HCT116 (cell line): Measurements from ENCODE around the gene GINS3.

Experiments
- CTCF ChIP-seq, 3 experiments: fragments of 200-600 bp in 1 of 3; sonication (generic) in 1 of 3; IDR thresholded peaks in 2 of 3; conservative IDR thresholded peaks in 1 of 3; 2 replicates each; pipeline ENCODE4 v1.5.1; 2012 to 2017; ENCODE audit warnings: low read depth in 2 of 3, low read length in 2 of 3, antibody characterized with exemption in 1 of 3, borderline replicate concordance in 1 of 3, control low read depth in 1 of 3, mild to moderate bottlenecking in 1 of 3, mixed read lengths in 1 of 3, mixed run types in 1 of 3, moderate library complexity in 1 of 3; ENCODE audit not compliant: insufficient read depth in 1 of 3
- POLR2A ChIP-seq: IDR thresholded peaks from 2 replicates; pipeline ENCODE4 v1.7.0; 2011; ENCODE audit warnings: borderline replicate concordance; ENCODE audit not compliant: insufficient read depth, insufficient read length; ENCODE audit errors: extremely low read depth
- RAD21 ChIP-seq: IDR thresholded peaks from 2 replicates; pipeline ENCODE4 v1.6.1; 2012; ENCODE audit warnings: low read depth, mild to moderate bottlenecking
- ZBTB33 ChIP-seq: IDR thresholded peaks from 2 replicates; pipeline ENCODE4 v1.6.1; 2011; ENCODE audit warnings: mild to moderate bottlenecking, low read length, moderate library complexity; ENCODE audit not compliant: insufficient replicate concordance; ENCODE audit errors: extremely low read depth

- TF ChIP-seq CTCF (IDR thresholded peaks at IDR 0.05 in 2 of 3, conservative IDR thresholded peaks at IDR 0.05 in 1 of 3; ENCODE audit: borderline replicate concordance in 1 of 3, insufficient read depth in 1 of 3, low read depth in 2 of 3, low read length in 2 of 3) (no peak), POLR2A (no peak), ZBTB33 (no peak), RAD21 (no peak)
These were observed 36.6 kb downstream of the GINS3 start for GRCh38 chr16:58428621-58429542.
